GM21737 (cell line): ENCODE data around the gene UAP1L1.
"Not testable (repeated sequence)": the region's sequence is repeated elsewhere in the genome, so short reads cannot be mapped to it uniquely, and the experiment has no call there.

ENCODE experiments used
- ATAC-seq: cut with Tn5 transposase; IDR thresholded peaks from one replicate; pipeline ENCODE4 v1.9.1; 2021; ENCODE audit warnings: mild to moderate bottlenecking, moderate library complexity; ENCODE audit not compliant: unreplicated experiment

UAP1L1 gene

GRCh38 chr9:137055385-137056364 is 21.6 kb upstream of the UAP1L1 start:
- ATAC-seq = no peak

GRCh38 chr9:137056739-137057415 is 20.4 kb upstream of the UAP1L1 start:
- ATAC-seq = no peak

GRCh38 chr9:137057545-137057944 is 19.8 kb upstream of the UAP1L1 start:
- ATAC-seq = no peak

GRCh38 chr9:137058521-137059234 is 18.6 kb upstream of the UAP1L1 start:
- no peak for ATAC-seq

- ATAC-seq = no peak
These were observed 14.9 kb upstream of the UAP1L1 start for GRCh38 chr9:137062384-137062783.

GRCh38 chr9:137062798-137063197 is 14.5 kb upstream of the UAP1L1 start:
- not testable (repeated sequence) for ATAC-seq

- no peak for ATAC-seq
These were observed 13.8 kb upstream of the UAP1L1 start for GRCh38 chr9:137063311-137064026.

GRCh38 chr9:137064027-137064879 is 13.1 kb upstream of the UAP1L1 start:
- ATAC-seq = no peak

- ATAC-seq = no peak
These were observed 12.5 kb upstream of the UAP1L1 start for GRCh38 chr9:137064880-137065164.

- ATAC-seq = no peak
These were observed 11.9 kb upstream of the UAP1L1 start for GRCh38 chr9:137065336-137065967.

GRCh38 chr9:137066096-137066861 is 11.0 kb upstream of the UAP1L1 start:
- ATAC-seq = no peak

- peak; percentile 38 for ATAC-seq
These were observed 9.3 kb upstream of the UAP1L1 start for GRCh38 chr9:137067860-137068538.

- ATAC-seq = no peak
These were observed 8.5 kb upstream of the UAP1L1 start for GRCh38 chr9:137068539-137069507.

- no peak for ATAC-seq
These were observed 7.7 kb upstream of the UAP1L1 start for GRCh38 chr9:137069508-137070091.

- ATAC-seq = peak; percentile 54
These were observed 7.0 kb upstream of the UAP1L1 start, which contains the start of gene SAPCD2 for GRCh38 chr9:137070201-137070905. TSS of gene SAPCD2 (minus strand) at chr9:137070557. CDS start at chr9:137070460, 97 bp downstream.

- ATAC-seq = no peak
These were observed 6.4 kb upstream of the UAP1L1 start for GRCh38 chr9:137070906-137071275.
